Measurements from ENCODE around the gene CBFA2T3.

CBFA2T3 gene

DNA sequence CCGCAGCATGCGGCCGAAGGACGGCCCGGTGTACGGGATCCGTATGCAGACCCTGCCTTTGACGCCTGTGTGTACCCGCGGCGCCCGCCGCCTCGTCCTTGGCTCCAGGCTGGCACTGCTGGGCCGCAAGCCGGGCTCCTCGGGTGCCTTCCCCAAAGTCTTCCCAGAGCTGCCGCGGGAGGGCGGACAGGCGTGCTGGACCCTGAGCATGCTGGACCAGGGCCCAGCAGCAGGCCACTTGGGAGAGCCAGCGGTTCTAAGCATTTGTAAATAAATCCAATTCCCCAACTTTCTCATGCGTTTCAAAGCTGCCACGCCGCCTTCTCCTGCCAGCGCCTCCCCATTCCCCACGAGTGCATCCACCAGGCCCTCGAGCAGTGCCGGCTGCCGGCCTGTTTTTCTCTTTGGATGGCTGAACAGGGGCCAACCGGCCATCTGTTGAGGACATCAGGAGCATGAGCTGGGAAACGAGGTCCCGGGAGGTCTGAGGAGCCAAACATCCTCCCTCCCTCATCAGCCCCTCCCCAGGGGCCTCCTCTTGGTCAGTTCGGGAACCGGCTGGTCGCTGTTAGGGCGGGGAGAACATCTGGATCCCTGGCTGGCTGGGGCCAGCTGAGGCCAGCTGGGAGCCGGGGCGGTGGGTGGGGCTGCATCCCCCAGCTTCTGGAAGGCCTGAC is 90.0 kb downstream of the CBFA2T3 start:
- no peak overlapping the region for H3K4me3 ChIP-seq (replicated peaks; ENCODE audit: low read depth, low read length)
- DNase-seq (ENCODE audit: extremely low read depth, low read depth), result no peak
- TF ChIP-seq, protein P1, sequence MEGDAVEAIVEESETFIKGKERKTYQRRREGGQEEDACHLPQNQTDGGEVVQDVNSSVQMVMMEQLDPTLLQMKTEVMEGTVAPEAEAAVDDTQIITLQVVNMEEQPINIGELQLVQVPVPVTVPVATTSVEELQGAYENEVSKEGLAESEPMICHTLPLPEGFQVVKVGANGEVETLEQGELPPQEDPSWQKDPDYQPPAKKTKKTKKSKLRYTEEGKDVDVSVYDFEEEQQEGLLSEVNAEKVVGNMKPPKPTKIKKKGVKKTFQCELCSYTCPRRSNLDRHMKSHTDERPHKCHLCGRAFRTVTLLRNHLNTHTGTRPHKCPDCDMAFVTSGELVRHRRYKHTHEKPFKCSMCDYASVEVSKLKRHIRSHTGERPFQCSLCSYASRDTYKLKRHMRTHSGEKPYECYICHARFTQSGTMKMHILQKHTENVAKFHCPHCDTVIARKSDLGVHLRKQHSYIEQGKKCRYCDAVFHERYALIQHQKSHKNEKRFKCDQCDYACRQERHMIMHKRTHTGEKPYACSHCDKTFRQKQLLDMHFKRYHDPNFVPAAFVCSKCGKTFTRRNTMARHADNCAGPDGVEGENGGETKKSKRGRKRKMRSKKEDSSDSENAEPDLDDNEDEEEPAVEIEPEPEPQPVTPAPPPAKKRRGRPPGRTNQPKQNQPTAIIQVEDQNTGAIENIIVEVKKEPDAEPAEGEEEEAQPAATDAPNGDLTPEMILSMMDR (IDR thresholded peaks at IDR 0.05; ENCODE audit: low read depth, low read length, missing control alignments), result no peak

DNA sequence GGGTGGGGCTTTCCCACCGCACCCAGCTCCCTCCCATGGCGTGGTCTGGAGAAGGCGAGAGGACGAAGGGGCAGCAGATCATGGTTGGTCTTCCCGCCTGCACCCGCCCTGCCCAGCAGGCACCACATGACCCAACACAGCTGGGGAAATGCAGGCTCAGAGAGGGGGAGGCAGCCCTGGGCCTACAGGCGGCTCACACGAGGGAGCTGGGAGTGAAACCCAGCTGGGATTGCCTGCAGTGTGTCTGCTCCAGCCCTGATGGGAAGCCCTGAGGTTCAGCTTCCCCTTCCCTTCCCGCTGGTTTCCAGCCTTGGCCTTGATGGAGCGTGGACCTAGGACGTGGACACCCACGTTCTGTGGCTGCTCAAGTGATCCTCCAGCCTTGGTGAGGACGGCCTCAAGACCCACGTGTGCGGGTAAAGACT is 90.6 kb downstream of the CBFA2T3 start:
- DNase-seq (ENCODE audit: extremely low read depth, low read depth), result no peak

DNA sequence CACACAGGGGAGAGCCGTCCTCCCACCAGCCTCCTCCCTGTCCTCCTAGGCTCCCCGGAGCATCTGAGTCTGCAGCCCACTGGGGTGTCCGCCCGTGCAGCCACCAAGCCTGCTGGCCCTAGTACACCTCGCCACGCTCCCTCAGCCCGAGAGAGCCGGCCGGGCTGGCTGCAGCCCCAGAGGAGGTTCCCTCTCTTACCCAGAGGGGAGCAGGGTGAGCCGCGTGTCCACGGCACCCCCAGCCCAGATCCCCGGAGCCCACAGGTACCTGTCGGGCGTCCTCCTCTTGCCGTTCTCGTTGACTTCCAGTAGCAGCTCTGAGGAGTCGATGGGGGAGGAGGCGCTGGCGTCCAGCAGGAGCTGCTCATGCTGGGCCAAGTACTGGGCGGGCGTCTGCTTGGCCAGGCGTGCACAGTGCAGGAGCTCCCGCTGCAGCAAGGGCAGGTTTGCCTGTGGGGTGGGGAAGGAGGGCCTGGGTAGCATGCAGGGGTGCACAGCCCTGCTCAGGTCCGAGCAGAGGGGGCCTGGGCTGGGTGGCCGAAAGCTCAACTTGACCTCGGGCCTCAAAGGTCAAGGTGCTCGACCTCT is 91.2 kb downstream of the CBFA2T3 start:
- H3K4me3 ChIP-seq (replicated peaks; ENCODE audit: low read depth, low read length), result no peak overlapping the region
- DNase-seq (ENCODE audit: extremely low read depth, low read depth), result no peak
- TF ChIP-seq, protein P1 (IDR thresholded peaks at IDR 0.05; ENCODE audit: low read depth, low read length, missing control alignments), result no peak

More for the DNA sequence above, 90.6 kb downstream of the CBFA2T3 start:
- no peak overlapping the region for H3K4me3 ChIP-seq (replicated peaks; ENCODE audit: low read depth, low read length)
- TF ChIP-seq, protein P1 (IDR thresholded peaks at IDR 0.05; ENCODE audit: low read depth, low read length, missing control alignments), result no peak

DNA sequence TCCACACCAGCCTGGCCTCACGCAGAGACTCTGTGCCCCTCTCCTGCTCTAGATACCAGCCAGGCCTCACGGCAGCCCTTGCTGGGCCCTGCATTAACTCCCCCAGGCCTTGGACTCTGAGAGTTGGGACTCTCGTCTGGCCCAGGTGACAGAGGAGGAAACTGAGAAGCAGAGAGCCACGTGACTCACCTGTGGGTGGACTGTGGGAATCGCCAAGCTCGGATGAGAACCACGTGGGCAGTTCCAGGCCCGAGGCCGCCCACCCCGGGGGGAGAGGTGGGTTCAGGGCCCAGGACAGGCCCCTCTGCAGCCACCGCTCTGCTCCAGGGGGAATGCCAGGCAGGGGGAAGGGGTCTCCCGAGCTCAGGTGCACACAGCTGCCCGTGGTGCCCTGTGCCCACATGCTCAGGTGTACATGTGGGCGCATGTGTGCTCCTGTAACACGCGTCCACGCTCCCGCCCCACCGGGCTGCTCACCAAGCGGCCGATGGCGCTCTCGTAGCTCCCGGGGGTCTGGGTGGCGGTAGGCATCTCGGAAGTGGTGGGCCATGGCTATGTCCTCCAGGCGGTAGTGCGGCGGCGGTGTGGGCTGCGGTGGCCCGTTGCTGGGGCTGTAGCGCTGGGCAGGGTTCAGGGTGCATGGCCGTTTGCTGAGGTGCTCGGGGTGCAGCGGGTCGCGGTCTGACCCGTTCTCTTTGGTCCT is 92.3 kb downstream of the CBFA2T3 start:
- TF ChIP-seq, protein P1 (IDR thresholded peaks at IDR 0.05; ENCODE audit: low read depth, low read length, missing control alignments), result no peak
- H3K4me3 ChIP-seq (replicated peaks; ENCODE audit: low read depth, low read length), result no peak overlapping the region
- DNase-seq (ENCODE audit: extremely low read depth, low read depth), result no peak

DNA sequence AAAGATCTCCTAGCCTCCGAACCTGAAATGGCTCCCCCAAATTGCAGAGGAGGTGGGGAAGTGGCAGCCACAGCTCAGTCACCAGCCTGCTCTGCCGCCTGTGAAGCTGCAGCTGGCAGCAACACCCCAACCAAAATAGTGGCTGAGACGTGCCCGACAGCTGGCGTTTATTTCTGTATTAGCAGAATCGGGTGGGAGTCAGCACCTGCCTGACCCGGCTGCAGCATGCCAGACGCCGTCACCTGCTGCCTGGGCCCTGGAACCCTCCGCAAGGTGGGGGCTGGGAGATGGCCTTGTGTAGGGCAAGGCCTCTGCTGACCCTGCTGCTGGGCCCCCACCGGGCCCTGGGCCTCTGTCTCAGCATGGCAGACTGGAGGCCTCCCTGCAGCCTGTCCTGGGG is 93.1 kb downstream of the CBFA2T3 start:
- no peak overlapping the region for H3K4me3 ChIP-seq (replicated peaks; ENCODE audit: low read depth, low read length)
- no peak for DNase-seq (ENCODE audit: extremely low read depth, low read depth)
- TF ChIP-seq, protein P1 (IDR thresholded peaks at IDR 0.05; ENCODE audit: low read depth, low read length, missing control alignments), result no peak

DNA sequence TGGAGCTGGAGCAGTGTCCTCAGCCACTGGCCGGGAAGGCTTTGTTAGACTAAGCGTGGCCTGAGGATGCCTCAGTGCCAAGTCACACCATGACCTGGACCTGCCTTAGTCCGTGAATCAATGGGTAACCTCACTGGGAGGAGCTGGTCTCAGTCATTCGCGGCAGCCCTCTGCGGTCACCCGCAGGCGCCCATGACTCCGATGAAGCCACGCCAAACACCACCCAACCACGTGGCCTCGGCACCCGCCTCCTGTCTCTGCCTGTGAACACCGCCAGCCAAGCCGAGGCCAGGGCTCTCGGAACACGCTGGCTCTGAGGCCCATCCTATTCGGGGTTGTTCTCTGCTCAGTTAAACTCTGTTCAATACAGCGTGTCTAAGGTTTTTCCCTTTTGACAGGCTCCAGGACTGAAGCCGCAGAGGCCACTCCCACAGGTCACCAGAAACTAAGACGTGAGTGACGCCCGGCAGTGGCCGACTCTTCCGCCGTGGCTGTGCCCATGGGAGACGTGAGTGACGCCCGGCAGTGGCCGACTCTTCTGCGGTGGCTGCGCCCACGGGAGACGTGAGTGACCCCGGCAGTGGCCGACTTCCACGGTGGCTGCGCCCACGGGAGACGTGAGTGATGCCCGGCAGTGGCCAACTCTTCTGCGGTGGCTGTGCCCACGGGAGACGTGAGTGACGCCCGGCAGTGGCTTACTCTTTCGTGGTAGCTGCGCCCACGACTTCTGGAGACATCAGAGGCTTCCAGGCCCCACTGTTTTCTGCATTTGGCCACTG is 93.7 kb downstream of the CBFA2T3 start:
- no peak for DNase-seq (ENCODE audit: extremely low read depth, low read depth)
- no peak overlapping the region for H3K4me3 ChIP-seq (replicated peaks; ENCODE audit: low read depth, low read length)
- TF ChIP-seq, protein P1 (IDR thresholded peaks at IDR 0.05; ENCODE audit: low read depth, low read length, missing control alignments), result no peak

All from HFF-Myc (cell line).